Uterus (tissue), 2 donors: ENCODE results near the gene NUDT6.

Experiments used
- POLR2A ChIP-seq, 2 donors: fragments of 450-650 bp; IDR thresholded peaks; one replicate each; pipeline ENCODE4 v1.6.1; 2016; ENCODE audit warnings: antibody characterized with exemption in 2 of 2, mild to moderate bottlenecking in 1 of 2, moderate library complexity in 1 of 2
- TF ChIP-seq, protein P1 (sequence below), 4 experiments: fragments of 200-600 bp in 2 of 4; fragments of 450-650 bp in 2 of 4; sonication (generic) in 2 of 4; IDR thresholded peaks; one replicate each; pipeline ENCODE4 v1.5.1; 2016 to 2019; ENCODE audit warnings: antibody characterized with exemption in 4 of 4, mild to moderate bottlenecking in 2 of 4, moderate library complexity in 1 of 4

DNA sequence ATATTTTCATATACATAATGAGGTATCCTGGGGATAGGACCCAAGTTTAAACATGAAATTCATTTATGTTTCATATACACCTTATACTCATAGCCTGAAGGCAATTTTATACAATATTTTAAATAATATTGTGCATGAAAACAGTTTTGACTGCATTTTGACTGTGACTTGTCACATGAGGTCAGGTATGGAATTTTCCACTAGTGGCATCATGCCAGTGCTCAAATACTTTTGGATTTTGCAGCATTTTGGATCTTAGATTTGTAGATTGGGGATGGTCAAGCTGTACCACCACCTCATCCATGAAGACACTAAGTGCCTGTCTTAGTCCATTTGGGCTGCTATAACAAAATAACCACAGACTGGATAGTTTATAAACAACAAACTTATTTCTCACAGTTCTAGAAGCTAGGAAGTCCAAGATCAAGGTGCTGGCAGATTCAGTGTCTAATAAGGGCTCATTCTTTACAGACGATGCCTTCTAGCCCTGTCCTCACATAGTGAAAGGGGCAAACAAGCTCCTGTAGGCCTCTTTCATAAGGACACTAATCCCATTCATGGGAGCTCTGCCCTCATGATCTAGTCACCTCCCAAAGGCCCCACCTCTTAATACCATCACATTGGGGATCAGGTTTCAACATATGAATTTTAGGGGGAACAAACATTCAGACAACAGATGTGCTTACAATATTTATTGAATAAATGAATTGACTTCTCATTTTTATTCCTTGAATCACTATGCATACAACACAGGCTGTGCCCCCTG lies 9.4 kb downstream of the NUDT6 start:
- TF ChIP-seq, protein P1, sequence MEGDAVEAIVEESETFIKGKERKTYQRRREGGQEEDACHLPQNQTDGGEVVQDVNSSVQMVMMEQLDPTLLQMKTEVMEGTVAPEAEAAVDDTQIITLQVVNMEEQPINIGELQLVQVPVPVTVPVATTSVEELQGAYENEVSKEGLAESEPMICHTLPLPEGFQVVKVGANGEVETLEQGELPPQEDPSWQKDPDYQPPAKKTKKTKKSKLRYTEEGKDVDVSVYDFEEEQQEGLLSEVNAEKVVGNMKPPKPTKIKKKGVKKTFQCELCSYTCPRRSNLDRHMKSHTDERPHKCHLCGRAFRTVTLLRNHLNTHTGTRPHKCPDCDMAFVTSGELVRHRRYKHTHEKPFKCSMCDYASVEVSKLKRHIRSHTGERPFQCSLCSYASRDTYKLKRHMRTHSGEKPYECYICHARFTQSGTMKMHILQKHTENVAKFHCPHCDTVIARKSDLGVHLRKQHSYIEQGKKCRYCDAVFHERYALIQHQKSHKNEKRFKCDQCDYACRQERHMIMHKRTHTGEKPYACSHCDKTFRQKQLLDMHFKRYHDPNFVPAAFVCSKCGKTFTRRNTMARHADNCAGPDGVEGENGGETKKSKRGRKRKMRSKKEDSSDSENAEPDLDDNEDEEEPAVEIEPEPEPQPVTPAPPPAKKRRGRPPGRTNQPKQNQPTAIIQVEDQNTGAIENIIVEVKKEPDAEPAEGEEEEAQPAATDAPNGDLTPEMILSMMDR (IDR thresholded peaks at IDR 0.05) = no peak
- no peak for TF ChIP-seq POLR2A (IDR thresholded peaks at IDR 0.05)
